Large intestine (tissue), 3 donors: ENCODE data around the gene PALM3. TPM values are rescaled to one million over a fixed set of nuclear protein-coding genes. Genes with fewer than 3 reads are reported as not detected.
"Not testable (repeated sequence)": the region's sequence is repeated elsewhere in the genome, so short reads cannot be mapped to it uniquely, and the experiment has no call there.

Source experiments
- DNase-seq, 2 donors: peaks; one replicate each; pipeline versions ENCODE4 v3.0.0 to v3.0.0-alpha.2; 2013
- H3K27ac ChIP-seq: one replicate; pipeline ENCODE4 v1.5.1; 2013; ENCODE audit warnings: low read length
- H3K27me3 ChIP-seq: 2 replicates; pipeline ENCODE4 v1.6.1; 2013; ENCODE audit warnings: low read length; ENCODE audit not compliant: control insufficient read depth, insufficient read depth
- H3K36me3 ChIP-seq: 2 replicates; pipeline ENCODE4 v1.6.1; 2013; ENCODE audit warnings: low read length; ENCODE audit not compliant: control insufficient read depth, insufficient read depth
- H3K4me1 ChIP-seq: one replicate; pipeline ENCODE4 v1.6.1; 2013; ENCODE audit warnings: low read length; ENCODE audit not compliant: control insufficient read depth, insufficient read depth
- H3K4me3 ChIP-seq: one replicate; pipeline ENCODE4 v1.5.1; 2013; ENCODE audit warnings: low read length
- H3K9me3 ChIP-seq: one replicate; pipeline ENCODE4 v1.6.1; 2013; ENCODE audit warnings: mild to moderate bottlenecking, low read depth, low read length, moderate library complexity; ENCODE audit not compliant: control insufficient read depth
- WGBS: methylation state at CpG from one replicate; pipeline ENCODE4 v1.1.5; 2013; ENCODE audit warnings: low lambda C conversion rate; ENCODE audit not compliant: insufficient coverage; 5-methylcytosine and 5-hydroxymethylcytosine counted together
- polyA plus RNA-seq: library from polyadenylated mRNA; unstranded; fragments of 120-200 nt; gene quantifications from one replicate; pipeline ENCODE4 v1.2.1, GENCODE V29; 2013

The PALM3 gene
- polyA plus RNA-seq, 1 donor = 2.3 TPM

GRCh38 chr19:14050961-14051360 lies 10.9 kb downstream of the PALM3 start:
- not testable (repeated sequence) for H3K27me3 ChIP-seq, H3K27ac ChIP-seq, H3K4me1 ChIP-seq, DNase-seq, H3K36me3 ChIP-seq, H3K9me3 ChIP-seq, H3K4me3 ChIP-seq
- WGBS = no CpG with 5 or more reads among the region's 11 CpGs

- Histone ChIP-seq H3K27me3 (no peaks in the 10 kb centered on the region), H3K4me1 (no peaks in the 10 kb centered on the region), H3K9me3 (peaks cover 5% of the 10 kb centered on the region), H3K27ac (no peak overlapping the region), H3K36me3 (peaks cover 5% of the 10 kb centered on the region), H3K4me3 (no peak overlapping the region)
- no CpG with 5 or more reads among the region's 4 CpGs for WGBS
- DNase-seq = no peak
Observed at GRCh38 chr19:14050512-14050911, 11.4 kb downstream of the PALM3 start.

- H3K27me3 ChIP-seq = no peaks in the 10 kb centered on the region
- no CpG with 5 or more reads among the region's 8 CpGs for WGBS
- no peaks in the 10 kb centered on the region for H3K4me1 ChIP-seq
- peaks cover 4% of the 10 kb centered on the region for H3K9me3 ChIP-seq
- peaks cover 5% of the 10 kb centered on the region for H3K36me3 ChIP-seq
- DNase-seq = no peak
- H3K27ac ChIP-seq = no peak overlapping the region
- H3K4me3 ChIP-seq = no peak overlapping the region
Observed at GRCh38 chr19:14048443-14049153, 13.3 kb downstream of the PALM3 start.

GRCh38 chr19:14047866-14048265 lies 14.0 kb downstream of the PALM3 start:
- not testable (repeated sequence) for H3K27me3 ChIP-seq, H3K27ac ChIP-seq, H3K9me3 ChIP-seq, H3K4me1 ChIP-seq, H3K36me3 ChIP-seq, DNase-seq, H3K4me3 ChIP-seq
- no CpG with 5 or more reads among the region's 10 CpGs for WGBS

- H3K27ac ChIP-seq, H3K4me3 ChIP-seq, H3K9me3 ChIP-seq, H3K4me1 ChIP-seq, H3K36me3 ChIP-seq, H3K27me3 ChIP-seq: not testable (repeated sequence)
- peak in 1 of 2 donors; percentile 52 for DNase-seq
- WGBS = no CpG with 5 or more reads among the region's 19 CpGs
Observed at GRCh38 chr19:14042659-14043608, 18.9 kb downstream of the PALM3 start.

- no CpG with 5 or more reads among the region's 7 CpGs for WGBS
Observed at GRCh38 chr19:14039181-14039580, 22.7 kb downstream of the PALM3 start.

GRCh38 chr19:14035706-14036105 lies 26.2 kb downstream of the PALM3 start:
- Histone ChIP-seq H3K9me3 (no peaks in the 10 kb centered on the region), H3K27ac (no peak overlapping the region), H3K4me1 (peaks cover 3% of the 10 kb centered on the region), H3K27me3 (peaks cover 5% of the 10 kb centered on the region), H3K4me3 (no peak overlapping the region), H3K36me3 (no peaks in the 10 kb centered on the region)
- DNase-seq = no peak
- 100% methylated on average over 3 of the region's 7 CpGs for WGBS

More at GRCh38 chr19:14039181-14039580, 22.7 kb downstream of the PALM3 start:
- DNase-seq = no peak
- Histone ChIP-seq H3K4me3 (no peak overlapping the region), H3K36me3 (no peaks in the 10 kb centered on the region), H3K4me1 (no peaks in the 10 kb centered on the region), H3K27me3 (no peaks in the 10 kb centered on the region), H3K9me3 (no peaks in the 10 kb centered on the region), H3K27ac (no peak overlapping the region)

- not testable (repeated sequence) for DNase-seq, H3K4me3 ChIP-seq, H3K27ac ChIP-seq, H3K36me3 ChIP-seq, H3K4me1 ChIP-seq, H3K27me3 ChIP-seq, H3K9me3 ChIP-seq
- WGBS = no CpG with 5 or more reads among the region's 12 CpGs
Observed at GRCh38 chr19:14035159-14035558, 26.7 kb downstream of the PALM3 start.

GRCh38 chr19:14033946-14034345 lies 27.9 kb downstream of the PALM3 start:
- Histone ChIP-seq H3K27me3 (peaks cover 5% of the 10 kb centered on the region), H3K36me3 (no peaks in the 10 kb centered on the region), H3K4me1 (peaks cover 3% of the 10 kb centered on the region), H3K9me3 (no peaks in the 10 kb centered on the region), H3K4me3 (no peak overlapping the region), H3K27ac (no peak overlapping the region)
- DNase-seq = no peak
- WGBS = 100% methylated on average over 1 of the region's 2 CpGs

- Histone ChIP-seq H3K4me3 (peak within 1 kb of the TSS; percentile 70), H3K27ac (no peak within 1 kb of the TSS), H3K4me1 (peaks cover 3% of the 10 kb centered on the region), H3K9me3 (no peaks in the 10 kb centered on the region), H3K27me3 (peaks cover 13% of the 10 kb centered on the region), H3K36me3 (no peaks in the 10 kb centered on the region)
- DNase-seq = peak; percentile 56 to 80
- no CpG with 5 or more reads among the region's 63 CpGs for WGBS
Observed at GRCh38 chr19:14031719-14032480, 30.0 kb downstream of the PALM3 start, which contains the start of gene IL27RA. TSS of gene IL27RA (plus strand) at chr19:14031762. CDS start at chr19:14031873, 111 bp downstream.
